NCI-H187 treated with DMSO at 0.1 percent for 48 hours (cell line): ENCODE data around the gene PIP4K2A.

ENCODE experiments used
- DNase-seq: peaks from one replicate; lab custom pipeline; 2025; lab: John Stamatoyannopoulos, UW

Gene PIP4K2A

DNA sequence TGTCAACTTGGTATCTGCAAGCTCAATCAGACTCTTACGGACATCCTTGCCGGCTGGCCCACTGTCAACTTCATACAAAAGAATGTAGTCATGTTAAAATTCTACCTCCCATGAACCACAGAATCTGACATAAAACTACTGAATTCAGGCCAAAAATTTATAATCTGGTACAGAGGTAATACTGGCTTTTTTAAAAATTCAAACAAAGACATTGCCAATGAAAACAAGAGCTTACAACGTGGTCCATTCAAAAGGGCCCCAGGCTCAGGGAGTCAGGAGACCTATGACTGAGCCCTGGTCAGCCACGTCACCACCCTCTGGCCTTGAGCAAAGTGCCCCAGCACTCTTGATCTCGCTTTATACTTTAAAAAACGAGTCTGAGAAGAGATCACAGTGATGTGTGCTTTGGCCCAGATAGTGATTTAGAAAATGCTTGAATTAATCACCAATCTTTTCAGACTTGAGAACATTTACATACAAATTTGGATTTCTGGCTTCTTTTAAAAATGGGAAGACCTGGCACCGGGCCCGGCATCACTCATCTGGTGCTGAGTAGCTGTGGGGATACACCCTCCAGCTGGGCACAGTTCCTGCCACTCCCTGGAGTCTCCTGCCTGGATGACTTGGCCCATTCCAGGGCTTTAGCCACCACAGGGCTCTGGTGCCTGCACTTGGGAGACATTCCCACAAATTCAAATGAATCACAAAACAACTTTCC lies 94.1 kb downstream of the PIP4K2A start:
- no peak for DNase-seq

DNA sequence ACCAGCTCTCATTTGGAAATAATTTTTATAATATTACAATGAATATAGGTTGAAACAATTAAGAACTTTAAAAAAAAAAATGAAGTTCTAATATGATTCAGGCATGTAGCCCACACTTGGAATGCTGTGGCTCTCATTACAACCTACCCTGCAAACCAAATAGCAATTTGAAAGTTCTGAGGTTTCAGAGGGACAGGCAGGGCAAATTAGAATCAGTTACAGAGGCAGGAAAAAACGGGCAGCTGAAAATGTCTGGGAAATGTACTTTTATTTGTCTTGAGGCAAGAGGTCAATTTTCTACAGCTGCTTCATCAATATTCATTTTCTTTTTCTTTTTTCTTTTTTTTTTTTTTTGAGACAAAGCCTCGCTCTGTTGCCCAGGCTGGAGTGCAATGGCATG lies 95.3 kb downstream of the PIP4K2A start:
- DNase-seq: no peak

DNA sequence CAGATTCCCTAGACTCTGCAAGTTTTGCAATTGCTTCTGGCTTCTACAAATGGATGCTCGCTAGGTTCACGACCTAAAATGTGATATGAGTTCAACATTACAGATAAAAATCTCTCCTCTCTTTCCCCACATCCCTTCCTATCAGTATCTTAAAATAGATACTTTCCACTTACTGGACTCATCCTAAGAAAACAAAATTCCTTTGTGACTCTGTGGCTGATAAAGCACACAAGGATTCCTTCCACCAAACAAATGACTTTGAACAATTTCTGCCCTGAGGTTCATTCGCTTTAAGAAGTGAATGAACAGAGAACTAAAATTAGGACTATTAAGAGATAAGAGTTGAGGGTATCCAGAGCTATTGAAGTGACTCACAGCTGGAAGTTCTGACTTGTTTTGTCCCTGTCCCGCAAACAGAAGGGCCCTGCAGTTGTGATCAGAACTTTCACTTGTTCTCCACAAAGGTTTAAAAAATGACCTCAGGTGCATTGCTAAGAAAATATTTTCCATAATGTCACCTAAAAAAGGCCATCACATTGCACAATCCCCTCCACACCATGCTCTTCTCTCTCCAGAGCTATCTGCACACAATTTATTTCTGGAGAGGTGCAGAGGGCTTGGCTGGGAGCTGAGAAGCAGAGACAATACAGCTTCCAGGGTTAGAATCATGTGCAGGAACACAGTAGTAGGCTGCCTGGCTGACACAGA lies 96.1 kb downstream of the PIP4K2A start:
- DNase-seq: no peak

DNA sequence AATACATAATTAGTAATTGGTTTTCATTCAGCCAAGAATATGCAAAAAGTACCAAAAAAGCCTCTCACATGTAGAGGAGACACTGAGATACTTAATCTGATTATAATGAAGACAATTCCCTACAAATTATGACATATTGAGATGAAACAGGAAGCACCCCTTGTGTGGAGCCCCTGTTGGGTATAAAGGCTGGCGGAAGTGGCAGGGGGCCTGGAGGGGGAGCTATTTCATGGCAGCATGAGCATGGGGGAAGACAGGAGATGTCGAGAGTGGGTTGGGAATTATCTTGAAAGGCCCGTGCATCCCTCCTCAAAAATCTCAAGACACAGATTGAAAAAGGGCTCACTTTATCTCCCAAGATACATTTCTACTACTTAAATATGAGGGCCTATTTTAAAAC lies 96.9 kb downstream of the PIP4K2A start:
- no peak for DNase-seq

DNA sequence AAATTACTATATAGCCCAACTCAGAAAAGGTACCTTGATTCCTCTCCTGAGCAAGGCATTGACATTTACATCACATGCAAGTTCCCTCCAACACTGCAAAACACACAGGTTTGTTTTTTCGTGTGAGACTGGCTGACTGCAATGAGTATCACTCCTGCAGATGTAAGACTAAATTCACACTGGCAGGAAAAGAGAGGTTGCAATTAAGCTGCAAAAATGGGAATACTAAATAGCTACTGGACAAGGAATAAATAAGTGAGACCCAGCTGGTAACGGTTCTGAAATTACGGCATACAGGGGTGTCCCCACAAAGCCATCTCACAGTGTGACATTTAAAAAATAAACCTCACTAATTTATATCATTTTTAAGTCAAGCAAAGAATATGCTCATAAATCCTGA lies 97.3 kb downstream of the PIP4K2A start:
- no peak for DNase-seq

DNA sequence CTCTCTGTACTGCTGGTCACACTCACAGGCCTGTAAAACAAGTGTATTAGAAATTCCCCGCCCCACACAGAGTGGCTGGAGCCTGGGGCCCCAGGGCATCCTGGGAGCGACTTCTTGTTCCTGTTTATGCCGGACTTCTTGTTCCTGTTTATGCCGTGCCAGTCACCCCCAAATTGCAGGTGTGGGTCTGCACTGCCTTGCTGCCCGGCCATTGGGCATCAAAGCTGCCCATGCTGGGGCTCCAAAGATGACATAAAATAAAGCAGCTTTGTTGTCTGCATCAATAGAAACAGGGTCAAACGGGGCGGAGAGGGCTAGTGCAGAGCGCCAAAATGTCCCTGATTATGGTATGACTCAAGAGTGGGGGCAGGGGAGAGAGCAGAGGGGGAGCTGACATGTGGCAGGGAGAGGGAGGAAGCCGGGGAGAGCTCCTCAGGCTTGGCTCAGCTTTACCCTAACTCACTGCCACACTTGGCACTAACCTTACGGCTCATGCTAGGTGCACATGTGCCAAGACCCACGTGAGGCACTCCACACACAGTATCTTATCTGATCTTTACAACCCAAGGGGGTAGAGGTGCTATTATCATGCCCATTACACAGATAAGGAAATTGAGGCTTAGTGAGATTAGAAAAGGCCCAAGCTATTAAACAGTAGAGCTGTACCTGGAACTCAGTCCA lies 98.4 kb downstream of the PIP4K2A start:
- no peak for DNase-seq

DNA sequence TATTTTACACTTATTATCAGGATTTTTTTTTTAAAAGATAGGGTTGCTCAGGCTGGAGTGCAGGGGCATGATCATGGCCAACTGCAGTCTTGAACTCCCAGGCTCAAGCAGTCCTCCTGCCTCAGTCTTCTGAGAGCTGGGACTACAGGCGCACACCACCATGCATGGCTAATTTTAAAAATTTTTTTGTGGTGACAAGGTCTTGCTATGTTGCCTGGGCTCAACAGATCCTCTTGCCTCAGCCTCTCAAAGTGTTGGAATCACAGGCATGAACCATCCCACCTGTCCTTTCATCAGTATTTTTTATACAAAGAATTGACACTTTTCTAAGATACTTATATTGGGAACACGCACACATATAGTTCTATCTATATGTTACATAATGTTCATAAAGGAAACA lies 99.3 kb downstream of the PIP4K2A start:
- no peak for DNase-seq

DNA sequence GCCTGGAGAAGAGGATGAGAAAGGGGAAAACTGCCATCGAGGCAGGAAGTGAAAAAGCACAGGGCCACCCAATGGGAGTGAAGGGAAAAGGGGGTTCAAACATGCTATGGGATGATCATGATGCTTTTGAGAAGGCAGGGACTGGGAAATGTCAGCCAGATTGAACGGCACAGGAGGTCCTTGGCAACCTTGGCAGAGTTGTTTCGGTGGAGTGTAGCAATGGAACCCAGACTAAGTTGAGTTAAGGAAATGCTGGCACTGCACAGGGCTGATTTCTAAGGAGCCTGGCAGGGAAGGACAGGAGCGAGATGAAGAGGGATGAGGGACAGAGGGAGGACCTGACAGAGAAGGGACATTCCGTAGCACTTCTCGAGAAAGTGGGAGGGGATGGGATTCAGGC lies 101.4 kb downstream of the PIP4K2A start:
- no peak for DNase-seq

DNA sequence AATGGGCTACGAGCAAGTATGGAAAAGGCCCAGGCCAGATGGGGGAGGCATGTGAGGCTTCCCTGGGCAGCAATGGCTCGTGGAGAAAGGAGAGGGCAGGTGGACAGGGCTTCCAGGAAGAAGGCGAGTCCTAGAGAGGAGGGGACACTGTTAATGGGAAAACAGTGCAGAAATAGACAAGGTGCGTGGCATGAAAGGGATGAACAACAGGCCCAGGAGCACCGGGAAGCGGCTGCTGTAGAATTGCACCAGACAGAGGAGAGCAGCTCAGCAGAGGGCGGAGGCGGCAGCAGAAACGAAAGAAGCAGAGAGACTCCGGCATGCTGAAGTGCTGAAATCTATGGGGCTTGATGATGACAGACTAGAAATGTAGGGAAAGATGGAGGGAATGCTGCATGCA lies 102.1 kb downstream of the PIP4K2A start:
- DNase-seq: no peak

DNA sequence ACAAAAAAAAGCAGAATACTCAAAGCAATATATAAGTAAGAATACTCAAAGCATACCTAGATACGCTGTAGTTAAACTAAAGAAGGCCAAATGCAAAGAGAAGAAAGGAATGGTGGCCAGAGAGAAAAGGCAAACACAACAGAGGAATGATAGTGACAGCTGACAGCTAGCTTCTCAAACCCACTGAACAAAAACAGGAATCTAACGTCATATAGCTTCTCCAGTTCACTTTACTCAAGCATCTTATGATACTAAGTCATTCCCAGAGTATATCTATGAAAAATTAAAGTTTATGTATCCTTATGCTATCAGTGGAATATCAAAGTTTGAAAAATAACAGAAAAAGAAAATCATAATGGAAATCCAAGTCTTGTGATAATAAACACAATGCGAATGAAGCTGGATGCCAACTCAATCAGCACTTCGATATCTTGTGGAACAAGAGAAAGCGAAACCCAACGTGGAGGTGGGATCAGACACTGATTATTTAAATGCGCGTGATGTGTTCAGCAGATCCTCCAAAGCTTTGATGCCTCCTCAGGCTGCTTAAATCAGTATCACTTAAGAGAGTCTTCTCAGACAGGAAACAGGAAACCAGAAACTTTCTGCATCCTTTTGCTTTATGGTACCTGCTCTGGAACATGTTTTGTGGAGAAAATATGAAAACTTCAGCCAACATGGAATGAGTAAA lies 102.8 kb downstream of the PIP4K2A start:
- no peak for DNase-seq

DNA sequence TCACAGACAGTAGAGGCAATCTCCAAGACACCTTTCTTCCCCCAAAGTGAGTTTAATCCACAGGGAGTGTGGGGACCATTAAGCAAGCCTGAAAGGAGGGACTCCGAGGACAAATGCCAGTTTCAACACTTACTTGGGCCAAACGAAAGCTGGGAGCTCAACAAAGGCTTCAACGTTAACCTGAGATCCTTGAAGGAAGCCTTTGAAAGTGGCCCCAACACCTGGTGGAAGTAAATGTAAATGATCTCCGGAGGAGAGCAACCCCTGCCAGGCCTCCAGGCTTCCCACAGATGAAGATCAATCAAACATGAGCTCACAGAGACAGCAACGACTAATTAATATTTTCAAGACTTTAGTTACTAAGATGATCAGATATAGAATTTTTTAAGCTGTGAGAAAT lies 103.8 kb downstream of the PIP4K2A start:
- no peak for DNase-seq

DNA sequence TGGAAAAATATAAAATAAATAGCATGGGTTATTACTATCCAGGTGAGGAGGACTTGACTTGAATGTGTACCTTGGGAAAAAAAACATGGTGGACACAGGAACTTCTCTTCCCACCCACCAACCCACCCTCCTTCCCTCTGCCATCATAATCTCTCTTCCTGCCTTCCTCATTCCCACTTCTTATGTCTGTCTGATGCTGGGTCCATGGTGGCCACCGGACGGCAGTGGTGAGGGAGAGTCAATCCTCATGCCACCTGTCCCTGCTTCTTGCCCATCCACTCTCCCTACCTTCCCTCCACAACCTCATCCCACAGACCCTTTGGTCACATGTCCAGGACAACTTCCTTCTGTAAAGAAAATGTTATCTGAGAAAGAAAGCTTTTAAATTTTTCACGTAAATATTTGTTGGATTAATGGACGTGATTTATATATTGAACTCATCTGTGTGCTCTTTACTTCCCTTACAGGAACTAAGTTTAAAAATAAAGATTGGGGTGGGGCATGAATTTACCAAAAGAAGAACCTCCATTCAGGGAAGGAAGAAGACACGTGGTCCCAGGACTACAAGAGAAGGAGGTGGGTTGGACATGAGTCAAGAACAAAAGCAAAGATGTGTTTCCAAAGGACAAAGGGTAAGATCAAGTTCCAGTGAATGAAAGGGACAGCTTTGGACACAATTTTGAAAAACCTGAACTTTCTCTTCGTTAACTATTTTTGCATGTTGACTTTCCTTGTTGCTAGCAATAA lies 104.5 kb downstream of the PIP4K2A start:
- no peak for DNase-seq

DNA sequence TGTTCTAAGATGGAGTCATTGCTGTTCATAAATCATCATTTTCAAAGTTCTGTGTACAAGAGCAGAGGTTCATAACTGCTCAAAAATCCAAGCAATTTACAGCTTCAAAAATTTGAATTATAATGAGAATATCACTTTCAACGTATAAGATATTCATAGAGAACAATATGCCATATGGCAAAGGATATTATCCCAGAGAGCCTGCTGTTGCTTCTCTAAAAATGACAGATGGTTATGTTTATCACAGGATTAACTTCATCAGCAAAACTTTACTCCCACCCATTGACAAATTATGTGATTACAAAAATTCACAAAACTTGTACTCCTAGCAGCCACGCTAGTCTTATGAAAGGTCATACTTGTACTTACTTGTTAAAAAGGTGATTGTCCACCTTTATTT lies 105.1 kb downstream of the PIP4K2A start:
- no peak for DNase-seq

DNA sequence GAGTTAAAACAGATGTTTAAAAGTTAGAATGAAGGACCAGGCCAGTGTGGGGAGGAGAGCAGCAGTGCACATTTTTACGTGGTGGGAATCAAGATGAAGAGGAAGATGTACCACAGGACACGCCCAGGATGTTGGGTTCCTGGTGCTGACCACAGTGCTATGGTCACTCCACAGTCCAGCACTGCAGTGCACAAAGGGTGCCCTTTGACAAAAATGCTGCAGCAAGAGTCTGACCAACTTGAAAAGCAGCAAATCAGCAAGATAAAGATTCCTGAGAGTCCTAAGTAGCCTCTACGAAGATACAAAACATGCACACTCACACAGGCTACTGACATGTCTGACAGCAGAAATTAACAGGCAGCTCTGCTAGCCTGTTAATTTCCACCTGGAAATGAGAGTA lies 107.1 kb downstream of the PIP4K2A start:
- no peak for DNase-seq

DNA sequence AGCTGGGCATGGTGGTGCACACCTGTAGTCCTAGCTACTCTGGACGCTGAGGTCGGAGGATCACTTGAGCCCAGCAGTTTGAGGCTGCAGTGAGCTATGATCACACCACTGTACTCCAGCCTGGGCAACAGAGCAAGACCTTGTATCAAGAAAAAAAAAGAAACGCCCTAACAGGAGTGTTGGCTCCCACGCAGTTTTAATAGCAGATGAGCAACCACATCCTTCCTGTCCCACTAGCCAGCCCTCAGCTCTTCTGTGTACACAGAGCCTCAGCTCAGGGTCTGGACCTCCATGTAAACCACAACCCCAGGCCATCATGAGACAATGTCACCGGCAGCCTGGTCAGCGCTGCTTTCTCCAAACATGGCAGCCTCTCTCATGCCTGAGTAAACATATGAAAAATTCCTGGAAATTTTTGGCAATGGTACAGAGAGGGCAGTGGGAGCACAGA lies 108.2 kb downstream of the PIP4K2A start:
- DNase-seq: no peak

DNA sequence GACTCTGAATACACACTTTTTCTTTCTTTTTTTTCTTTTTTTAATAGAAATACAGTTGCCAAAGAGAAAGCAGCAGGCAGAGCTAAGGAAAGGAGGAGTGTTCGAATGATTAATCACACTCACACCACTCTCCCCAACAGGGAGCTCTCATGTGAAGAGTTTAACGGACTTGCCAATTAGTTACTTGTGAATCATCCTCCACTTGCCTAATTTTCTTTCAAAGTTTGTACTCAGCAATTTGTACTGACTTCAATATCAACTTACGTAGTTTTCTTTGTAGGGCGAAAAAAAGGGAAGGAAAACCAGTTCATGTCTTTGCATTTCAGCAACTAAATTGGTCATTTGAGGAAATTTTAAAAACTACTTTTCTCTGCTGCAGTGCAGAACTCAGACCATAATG lies 109.2 kb downstream of the PIP4K2A start:
- no peak for DNase-seq

DNA sequence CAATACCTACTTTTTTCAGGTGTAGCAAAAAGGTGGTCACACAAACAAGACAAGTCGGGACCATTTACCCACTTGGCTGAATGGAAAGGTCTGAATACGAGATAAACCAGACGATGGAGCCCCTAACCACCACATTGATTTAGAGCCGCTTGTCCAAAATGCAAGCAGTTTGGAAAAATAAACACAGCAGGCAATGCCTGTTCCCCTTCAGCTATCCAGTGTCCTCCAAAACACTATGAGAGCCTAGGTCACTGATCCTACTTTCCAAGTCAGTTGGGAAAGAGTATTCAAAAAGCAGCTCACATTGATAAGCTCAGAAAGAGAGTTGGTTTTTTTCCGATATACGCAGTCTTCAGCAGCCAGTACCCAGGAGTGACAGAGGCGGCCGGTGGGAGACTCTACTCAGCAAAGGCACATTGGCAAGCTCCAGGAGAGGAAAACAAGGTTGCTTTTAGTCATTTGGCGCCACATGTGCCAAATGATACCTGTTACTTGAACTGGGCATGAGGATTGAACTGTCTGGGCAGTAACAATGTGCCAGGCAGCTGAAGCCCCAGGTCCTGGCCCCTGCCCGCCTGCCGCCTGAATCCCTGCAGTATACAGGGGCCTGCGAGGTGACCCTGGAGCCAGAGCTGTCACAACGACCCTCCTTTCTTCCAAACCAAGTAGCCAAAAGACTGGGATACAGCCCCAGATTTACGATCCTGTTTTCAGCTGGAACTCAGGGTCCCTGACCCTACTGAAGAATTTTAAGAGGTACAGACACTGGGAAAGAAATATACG lies 109.8 kb downstream of the PIP4K2A start:
- no peak for DNase-seq

DNA sequence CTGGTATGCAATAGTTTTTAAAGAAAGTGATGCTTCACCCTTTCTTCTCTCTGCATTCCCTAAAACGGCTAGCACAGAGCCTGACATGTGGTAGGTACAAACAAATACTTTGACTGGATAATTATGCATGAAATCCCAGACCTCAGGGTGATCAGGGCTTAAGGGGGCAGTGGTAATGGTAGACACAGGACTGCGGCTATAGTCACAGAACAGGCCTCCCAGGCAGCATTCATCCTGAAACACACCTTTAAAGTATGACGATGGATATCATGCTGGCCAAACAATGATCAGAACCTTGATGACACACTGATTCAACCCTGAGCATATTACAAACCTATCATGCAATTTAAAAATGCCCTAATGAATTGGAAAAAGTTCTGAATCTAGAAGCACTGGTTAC lies 110.8 kb downstream of the PIP4K2A start:
- DNase-seq: no peak

DNA sequence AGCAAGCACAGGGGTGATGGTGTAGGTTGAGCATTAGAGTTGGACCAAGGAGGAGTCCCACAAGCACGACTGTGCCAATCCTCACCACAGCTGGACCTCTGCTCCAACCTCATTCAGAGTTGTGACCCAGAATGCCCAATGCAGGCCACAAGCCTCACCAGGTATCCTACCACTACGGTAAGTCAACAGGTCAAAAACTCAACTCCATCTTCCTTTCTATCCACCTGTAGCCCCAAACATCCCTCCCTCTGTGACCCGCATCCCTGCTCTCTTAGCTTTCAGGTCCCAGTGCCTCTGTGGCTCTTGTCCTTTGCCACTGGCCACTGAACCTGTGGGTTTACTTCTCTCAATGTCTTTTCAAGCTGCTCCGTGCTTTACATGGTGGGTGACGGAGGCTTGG lies 112.8 kb downstream of the PIP4K2A start:
- DNase-seq: no peak

DNA sequence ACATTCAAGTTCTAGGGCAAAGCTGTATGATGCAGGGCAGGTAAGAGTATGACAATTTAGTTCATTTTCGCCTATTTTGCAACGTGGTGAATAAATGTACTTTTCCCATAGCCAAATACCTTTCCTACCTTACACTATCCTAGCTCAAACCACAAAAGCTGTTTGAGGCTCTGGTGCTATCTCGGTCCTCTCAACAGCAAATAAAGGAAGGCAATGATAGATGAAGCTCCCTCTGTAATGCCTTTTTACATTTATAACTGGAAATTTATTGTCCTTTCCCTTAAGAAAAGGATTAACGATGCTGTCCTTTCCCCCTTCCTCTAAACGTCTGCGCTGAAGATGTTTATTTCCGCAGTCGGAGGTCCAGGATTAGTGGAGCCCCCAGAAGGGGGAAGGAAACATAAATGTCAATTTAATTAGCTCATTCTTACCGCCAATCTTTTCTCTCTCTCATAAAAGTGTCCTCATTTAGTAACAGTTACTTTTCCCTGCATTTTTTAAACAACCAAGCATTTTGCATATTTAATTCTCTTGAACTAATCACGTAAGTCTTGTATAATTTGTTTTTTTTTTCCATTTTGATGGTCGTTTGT lies 114.6 kb downstream of the PIP4K2A start:
- DNase-seq: no peak
